Suprapubic skin (tissue), 4 donors: Measurements from ENCODE around the gene KCND2. TPM values are rescaled to one million over a fixed set of nuclear protein-coding genes. Genes with fewer than 3 reads are reported as not detected.

Experiments used
- DNase-seq, 2 donors: peaks; one replicate each; pipeline ENCODE4 v3.0.0-alpha.2; 2019; ENCODE audit warnings: low spot score in 2 of 2
- H3K27ac ChIP-seq: fragments of 200-600 bp; sonication (generic); one replicate; pipeline ENCODE4 v1.5.1; 2019
- H3K27me3 ChIP-seq: fragments of 200-600 bp; sonication (generic); one replicate; pipeline ENCODE4 v1.5.1; 2019
- H3K36me3 ChIP-seq: fragments of 200-600 bp; sonication (generic); one replicate; pipeline ENCODE4 v1.5.1; 2019
- H3K4me1 ChIP-seq: fragments of 200-600 bp; sonication (generic); one replicate; pipeline ENCODE4 v1.5.1; 2019
- H3K4me3 ChIP-seq: fragments of 200-600 bp; sonication (generic); one replicate; pipeline ENCODE4 v1.5.1; 2019; ENCODE audit warnings: mild to moderate bottlenecking
- H3K9me3 ChIP-seq: fragments of 200-600 bp; sonication (generic); one replicate; pipeline ENCODE4 v1.5.1; 2019
- EP300 ChIP-seq: sonication (generic); formaldehyde crosslinking; IDR thresholded peaks from one replicate; pipeline ENCODE4 v1.6.1; 2017; ENCODE audit warnings: antibody characterized with exemption
- POLR2A ChIP-seq, 2 donors: fragments of 450-650 bp; IDR thresholded peaks; one replicate each; pipeline ENCODE4 v1.6.1; 2017; ENCODE audit warnings: antibody characterized with exemption in 2 of 2, mild to moderate bottlenecking in 2 of 2, moderate library complexity in 2 of 2
- POLR2AphosphoS5 ChIP-seq, 3 donors: sonication (generic); formaldehyde crosslinking; IDR thresholded peaks; one replicate each; pipeline ENCODE4 v1.6.1; 2017; ENCODE audit warnings: antibody characterized with exemption in 3 of 3
- WGBS: methylation state at CpG from one replicate; pipeline ENCODE4 v1.1.5; 2018; 5-methylcytosine and 5-hydroxymethylcytosine counted together
- total RNA-seq, 4 donors: library from RNA; depleted of rRNA; stranded (reverse); fragments of >200 nt; gene quantifications; one replicate each; pipeline ENCODE4 v1.1.0, GENCODE V29; 2016
- TF ChIP-seq, protein P1 (sequence below), 2 donors: fragments of 200-600 bp in 1 of 2; fragments of 450-650 bp in 1 of 2; sonication (generic) in 1 of 2; IDR thresholded peaks; one replicate each; pipeline ENCODE4 v1.5.1; 2016 to 2019; ENCODE audit warnings: antibody characterized with exemption in 2 of 2, mild to moderate bottlenecking in 1 of 2, moderate library complexity in 1 of 2

KCND2 gene
- total RNA-seq, 4 donors from 2014 or later, result 0.16 TPM; not detected in 3

DNA sequence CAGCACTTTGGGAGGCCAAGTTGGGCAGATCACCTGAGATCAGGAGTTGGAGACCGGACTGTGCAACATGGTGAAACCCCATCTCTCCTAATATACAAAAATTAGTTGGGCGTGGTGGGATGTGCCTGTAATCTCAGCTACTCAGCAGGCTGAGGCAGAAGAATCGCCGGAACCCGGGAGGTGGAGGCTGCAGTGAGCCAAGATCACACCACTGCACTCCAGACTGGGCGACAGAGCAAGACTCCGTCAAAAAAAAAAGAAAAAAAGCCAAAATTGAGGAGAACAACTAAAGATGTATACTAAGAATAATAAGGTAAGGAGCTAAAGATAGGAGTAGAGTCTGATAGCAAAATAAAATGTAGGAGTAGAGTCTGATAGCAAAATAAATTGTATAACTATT is 251.0 kb downstream of the KCND2 start:
- no peaks in the 10 kb centered on the region for H3K36me3 ChIP-seq
- TF ChIP-seq, protein P1, sequence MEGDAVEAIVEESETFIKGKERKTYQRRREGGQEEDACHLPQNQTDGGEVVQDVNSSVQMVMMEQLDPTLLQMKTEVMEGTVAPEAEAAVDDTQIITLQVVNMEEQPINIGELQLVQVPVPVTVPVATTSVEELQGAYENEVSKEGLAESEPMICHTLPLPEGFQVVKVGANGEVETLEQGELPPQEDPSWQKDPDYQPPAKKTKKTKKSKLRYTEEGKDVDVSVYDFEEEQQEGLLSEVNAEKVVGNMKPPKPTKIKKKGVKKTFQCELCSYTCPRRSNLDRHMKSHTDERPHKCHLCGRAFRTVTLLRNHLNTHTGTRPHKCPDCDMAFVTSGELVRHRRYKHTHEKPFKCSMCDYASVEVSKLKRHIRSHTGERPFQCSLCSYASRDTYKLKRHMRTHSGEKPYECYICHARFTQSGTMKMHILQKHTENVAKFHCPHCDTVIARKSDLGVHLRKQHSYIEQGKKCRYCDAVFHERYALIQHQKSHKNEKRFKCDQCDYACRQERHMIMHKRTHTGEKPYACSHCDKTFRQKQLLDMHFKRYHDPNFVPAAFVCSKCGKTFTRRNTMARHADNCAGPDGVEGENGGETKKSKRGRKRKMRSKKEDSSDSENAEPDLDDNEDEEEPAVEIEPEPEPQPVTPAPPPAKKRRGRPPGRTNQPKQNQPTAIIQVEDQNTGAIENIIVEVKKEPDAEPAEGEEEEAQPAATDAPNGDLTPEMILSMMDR (IDR thresholded peaks at IDR 0.05), result no peak
- no peak for TF ChIP-seq EP300
- TF ChIP-seq POLR2AphosphoS5 (IDR thresholded peaks at IDR 0.05), result no peak
- TF ChIP-seq POLR2A (IDR thresholded peaks at IDR 0.05), result no peak
- WGBS, result 94% methylated on average over 7 of the region's 7 CpGs

DNA sequence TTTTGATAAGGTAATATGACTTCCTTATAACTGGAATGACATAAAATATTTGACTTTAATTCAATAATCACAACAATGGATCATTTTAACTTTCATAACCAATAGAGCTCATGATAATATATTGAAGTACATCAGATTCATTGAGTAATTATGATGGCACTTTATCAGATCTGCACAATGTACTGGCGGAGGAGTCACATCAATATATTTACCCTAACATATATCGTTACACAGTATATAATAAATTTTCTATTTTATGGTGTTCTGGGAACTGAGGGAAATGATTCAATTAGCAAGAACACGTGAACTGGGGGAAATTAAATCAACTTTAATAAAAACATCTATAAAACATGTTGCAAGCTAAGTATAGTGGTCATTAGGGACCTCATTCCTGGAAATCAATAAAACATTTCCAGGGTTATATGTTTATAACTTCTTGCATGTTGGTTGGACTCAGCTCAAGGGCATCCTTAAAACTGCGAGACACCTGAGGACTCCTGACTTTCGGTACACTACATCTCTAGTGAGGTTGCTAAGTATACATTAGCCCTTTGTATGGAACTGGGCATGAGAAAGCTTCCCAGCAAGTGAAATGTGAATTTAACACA is 254.0 kb downstream of the KCND2 start:
- no peak for DNase-seq
- WGBS, result 78% methylated on average over 5 of the region's 5 CpGs
- Histone ChIP-seq H3K36me3 (no peaks in the 10 kb centered on the region), H3K27me3 (no peaks in the 10 kb centered on the region), H3K4me1 (no peaks in the 10 kb centered on the region), H3K27ac (no peak overlapping the region), H3K4me3 (no peak overlapping the region), H3K9me3 (no peaks in the 10 kb centered on the region)
- TF ChIP-seq POLR2A (IDR thresholded peaks at IDR 0.05), result no peak
- TF ChIP-seq POLR2AphosphoS5 (IDR thresholded peaks at IDR 0.05), result no peak
- TF ChIP-seq, protein P1 (IDR thresholded peaks at IDR 0.05), result no peak
- TF ChIP-seq EP300, result no peak

More for the DNA sequence above, 251.0 kb downstream of the KCND2 start:
- DNase-seq, result no peak
- H3K4me3 ChIP-seq, result no peak overlapping the region
- no peaks in the 10 kb centered on the region for H3K4me1 ChIP-seq
- no peaks in the 10 kb centered on the region for H3K27me3 ChIP-seq
- no peaks in the 10 kb centered on the region for H3K9me3 ChIP-seq
- no peak overlapping the region for H3K27ac ChIP-seq

DNA sequence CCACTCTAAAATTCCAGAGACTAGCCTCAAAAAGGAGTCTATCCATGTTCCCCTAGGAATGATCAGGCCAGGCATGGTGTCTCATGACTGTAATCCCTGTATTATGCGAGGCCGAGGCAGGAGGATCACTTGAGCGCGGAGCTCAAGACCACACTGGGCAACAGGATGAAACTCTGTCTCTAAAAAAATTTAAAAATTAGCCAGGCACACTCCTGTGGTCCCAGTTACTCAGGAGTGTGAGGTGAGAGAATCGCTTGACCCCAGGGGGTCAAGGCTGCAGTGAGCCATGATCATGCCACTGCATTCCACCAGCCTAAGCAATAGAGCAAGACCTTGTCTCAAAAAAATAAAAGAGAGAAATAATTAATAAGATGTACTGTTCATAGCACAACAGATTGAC is 256.8 kb downstream of the KCND2 start:
- Histone ChIP-seq H3K9me3 (no peaks in the 10 kb centered on the region), H3K27me3 (no peaks in the 10 kb centered on the region), H3K27ac (no peak overlapping the region), H3K4me1 (no peaks in the 10 kb centered on the region), H3K4me3 (no peak overlapping the region), H3K36me3 (no peaks in the 10 kb centered on the region)
- WGBS, result 96% methylated on average over 5 of the region's 5 CpGs
- no peak for DNase-seq
- TF ChIP-seq EP300 (no peak), POLR2AphosphoS5 (IDR thresholded peaks at IDR 0.05) (no peak)
- TF ChIP-seq, protein P1 (IDR thresholded peaks at IDR 0.05), result no peak

DNA sequence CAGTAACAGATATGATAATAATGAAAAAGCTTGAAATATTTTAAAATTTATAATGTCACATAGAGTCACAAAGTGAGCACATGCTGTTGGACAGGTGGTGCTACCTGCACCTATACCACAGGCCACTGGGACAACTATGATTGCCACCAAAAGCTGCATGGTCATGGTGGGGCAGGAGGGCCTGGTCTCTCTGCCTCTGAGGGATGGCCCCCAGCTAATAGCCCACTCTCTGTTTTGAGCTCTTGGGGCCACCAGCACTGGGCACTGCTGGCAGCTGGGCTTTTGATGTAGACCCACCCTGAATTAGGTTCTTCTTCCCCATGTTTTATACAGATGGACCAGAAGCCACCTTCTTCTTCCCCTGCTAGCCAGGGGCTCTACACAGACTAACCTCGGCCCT is 265.4 kb downstream of the KCND2 start:
- no peak for TF ChIP-seq POLR2A (IDR thresholded peaks at IDR 0.05)
- TF ChIP-seq EP300, result no peak
- no peak for TF ChIP-seq POLR2AphosphoS5 (IDR thresholded peaks at IDR 0.05)
- no peak overlapping the region for H3K4me3 ChIP-seq
- no peaks in the 10 kb centered on the region for H3K9me3 ChIP-seq
- H3K36me3 ChIP-seq, result no peaks in the 10 kb centered on the region
- no peak overlapping the region for H3K27ac ChIP-seq
- 100% methylated on average over 1 of the region's 1 CpG for WGBS
- DNase-seq, result no peak
- H3K4me1 ChIP-seq, result no peaks in the 10 kb centered on the region
- H3K27me3 ChIP-seq, result no peaks in the 10 kb centered on the region

DNA sequence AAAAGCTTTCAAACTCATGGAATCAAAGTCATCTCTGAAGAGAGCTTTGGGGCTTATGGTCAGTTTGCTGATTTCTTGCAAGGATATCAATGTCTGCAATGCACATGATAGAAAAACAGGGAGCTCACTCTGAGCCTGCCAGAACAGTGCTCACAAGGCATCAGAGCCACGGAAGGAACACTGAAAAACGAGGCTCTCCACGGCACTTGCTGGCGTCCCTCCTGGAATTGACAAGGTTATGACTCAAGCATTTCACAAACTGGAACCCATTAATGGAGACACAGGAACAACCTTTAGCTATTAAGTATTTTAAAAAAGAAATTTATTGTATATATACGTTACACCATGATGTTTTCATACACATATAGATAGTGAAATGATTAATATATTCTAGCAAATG is 266.3 kb downstream of the KCND2 start:
- Histone ChIP-seq H3K27me3 (no peaks in the 10 kb centered on the region), H3K4me1 (no peaks in the 10 kb centered on the region), H3K27ac (no peak overlapping the region), H3K9me3 (no peaks in the 10 kb centered on the region), H3K4me3 (no peak overlapping the region), H3K36me3 (no peaks in the 10 kb centered on the region)
- no peak for DNase-seq
- WGBS, result 59% methylated on average over 5 of the region's 5 CpGs
- TF ChIP-seq EP300, result no peak
- no peak for TF ChIP-seq POLR2A (IDR thresholded peaks at IDR 0.05)
- TF ChIP-seq, protein P1 (IDR thresholded peaks at IDR 0.05), result no peak
- no peak for TF ChIP-seq POLR2AphosphoS5 (IDR thresholded peaks at IDR 0.05)

DNA sequence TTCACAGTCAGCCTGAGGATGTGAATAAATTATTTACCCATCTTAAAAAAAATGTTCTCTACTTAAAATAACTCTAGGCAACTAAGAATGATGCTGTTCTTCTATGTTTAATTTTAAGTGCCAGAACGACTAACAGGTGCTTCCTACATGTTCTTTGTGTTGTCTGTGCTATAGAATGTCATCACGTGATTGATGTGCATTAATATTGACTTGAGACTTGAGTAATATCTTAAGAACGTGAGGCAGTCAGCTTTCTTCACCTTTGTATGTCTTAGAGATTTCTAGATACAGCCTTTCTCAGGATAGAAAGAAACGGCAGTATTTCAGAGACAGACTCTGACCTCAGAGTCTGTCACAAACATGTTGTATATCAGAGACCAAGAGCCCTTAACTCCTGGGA is 274.6 kb downstream of the KCND2 start:
- no peak overlapping the region for H3K27ac ChIP-seq
- H3K36me3 ChIP-seq, result no peaks in the 10 kb centered on the region
- H3K4me1 ChIP-seq, result no peaks in the 10 kb centered on the region
- H3K9me3 ChIP-seq, result no peaks in the 10 kb centered on the region
- H3K27me3 ChIP-seq, result no peaks in the 10 kb centered on the region
- 30% methylated on average over 4 of the region's 4 CpGs for WGBS
- TF ChIP-seq, protein P1 (IDR thresholded peaks at IDR 0.05), result no peak
- TF ChIP-seq POLR2AphosphoS5 (IDR thresholded peaks at IDR 0.05) (no peak), EP300 (no peak), POLR2A (IDR thresholded peaks at IDR 0.05) (no peak)
- H3K4me3 ChIP-seq, result no peak overlapping the region
- DNase-seq, result no peak
